ENCODE data around the gene SLC44A4.
"Not testable (repeated sequence)": the region's sequence is repeated elsewhere in the genome, so short reads cannot be mapped to it uniquely, and the experiment has no call there.

The SLC44A4 gene

GRCh38 chr6:31844507-31844906 is 34.3 kb downstream of the SLC44A4 start:
- Histone ChIP-seq H3K27ac (ENCODE audit: low read length) (no peak overlapping the region), H3K4me2 (ENCODE audit: low read depth, low read length) (no peak overlapping the region), H4K20me1 (ENCODE audit: insufficient read depth, low read length) (no peaks in the 10 kb centered on the region), H3K9ac (ENCODE audit: low read length) (no peak overlapping the region), H2AFZ (ENCODE audit: low read length) (no peak overlapping the region), H3K79me2 (ENCODE audit: low read length) (no peaks in the 10 kb centered on the region), H3K36me3 (replicated peaks; ENCODE audit: insufficient read depth, low read length) (peaks cover 2% of the 10 kb centered on the region; the same call in 1 of the 2 replicates), H3K27me3 (replicated peaks; ENCODE audit: insufficient read depth, low read length) (no peaks in the 10 kb centered on the region), H3F3A (ENCODE audit: insufficient read depth, low read length) (peaks cover 26% of the 10 kb centered on the region), H3K9me3 (replicated peaks; ENCODE audit: insufficient read depth, low read length) (no peaks in the 10 kb centered on the region), H3K4me1 (ENCODE audit: low read length) (no peaks in the 10 kb centered on the region), H3K9me2 (replicated peaks; ENCODE audit: insufficient read depth, low read length) (no peaks in the 10 kb centered on the region), H3K4me3 (ENCODE audit: low read length) (no peak overlapping the region)
- DNase-seq: no peak
- TF ChIP-seq EZH2phosphoT487 (IDR thresholded peaks at IDR 0.05; ENCODE audit: low read length): no peak
- TF ChIP-seq CTCF (IDR thresholded peaks at IDR 0.05; ENCODE audit: low read length): no peak
- TF ChIP-seq EZH2 (optimal IDR thresholded peaks at IDR 0.05; ENCODE audit: low read depth, low read length): no peak

GRCh38 chr6:31842053-31842452 is 36.7 kb downstream of the SLC44A4 start:
- H2AFZ ChIP-seq (ENCODE audit: low read length): no peak overlapping the region
- peak; percentile 62 for DNase-seq
- no peaks in the 10 kb centered on the region for H3K27me3 ChIP-seq (replicated peaks; ENCODE audit: insufficient read depth, low read length)
- H3K4me2 ChIP-seq (ENCODE audit: low read depth, low read length): no peak overlapping the region
- H3K4me1 ChIP-seq (ENCODE audit: low read length): peaks cover 14% of the 10 kb centered on the region
- H4K20me1 ChIP-seq (ENCODE audit: insufficient read depth, low read length): peaks cover 24% of the 10 kb centered on the region
- no peaks in the 10 kb centered on the region for H3K9me2 ChIP-seq (replicated peaks; ENCODE audit: insufficient read depth, low read length)
- no peaks in the 10 kb centered on the region for H3K9me3 ChIP-seq (replicated peaks; ENCODE audit: insufficient read depth, low read length)
- peaks cover 15% of the 10 kb centered on the region; the same call in 1 of the 2 replicates for H3K36me3 ChIP-seq (replicated peaks; ENCODE audit: insufficient read depth, low read length)
- no peak overlapping the region for H3K9ac ChIP-seq (ENCODE audit: low read length)
- H3K4me3 ChIP-seq (ENCODE audit: low read length): no peak overlapping the region
- peaks cover 19% of the 10 kb centered on the region for H3K79me2 ChIP-seq (ENCODE audit: low read length)
- no peak for TF ChIP-seq EZH2phosphoT487 (IDR thresholded peaks at IDR 0.05; ENCODE audit: low read length)
- TF ChIP-seq CTCF (IDR thresholded peaks at IDR 0.05; ENCODE audit: low read length): no peak
- no peak for TF ChIP-seq EZH2 (optimal IDR thresholded peaks at IDR 0.05; ENCODE audit: low read depth, low read length)
- peaks cover 51% of the 10 kb centered on the region for H3F3A ChIP-seq (ENCODE audit: insufficient read depth, low read length)
- H3K27ac ChIP-seq (ENCODE audit: low read length): no peak overlapping the region

GRCh38 chr6:31839779-31840126 is 39.0 kb downstream of the SLC44A4 start:
- Histone ChIP-seq H4K20me1 (ENCODE audit: insufficient read depth, low read length) (peaks cover 27% of the 10 kb centered on the region), H3K4me1 (ENCODE audit: low read length) (peaks cover 17% of the 10 kb centered on the region), H3K79me2 (ENCODE audit: low read length) (peaks cover 42% of the 10 kb centered on the region), H3F3A (ENCODE audit: insufficient read depth, low read length) (peaks cover 72% of the 10 kb centered on the region), H3K36me3 (replicated peaks; ENCODE audit: insufficient read depth, low read length) (peaks cover 27% of the 10 kb centered on the region; the same call in 1 of the 2 replicates)
- not testable (repeated sequence) for H3K4me3 ChIP-seq (ENCODE audit: low read length); H2AFZ ChIP-seq (ENCODE audit: low read length); DNase-seq; H3K4me2 ChIP-seq (ENCODE audit: low read depth, low read length); H3K9ac ChIP-seq (ENCODE audit: low read length); H3K9me2 ChIP-seq (replicated peaks; ENCODE audit: insufficient read depth, low read length); H3K9me3 ChIP-seq (replicated peaks; ENCODE audit: insufficient read depth, low read length); H3K27ac ChIP-seq (ENCODE audit: low read length); H3K27me3 ChIP-seq (replicated peaks; ENCODE audit: insufficient read depth, low read length)

GRCh38 chr6:31838968-31839367 is 39.8 kb downstream of the SLC44A4 start:
- H3F3A ChIP-seq (ENCODE audit: insufficient read depth, low read length): peaks cover 78% of the 10 kb centered on the region
- no peaks in the 10 kb centered on the region for H3K27me3 ChIP-seq (replicated peaks; ENCODE audit: insufficient read depth, low read length)
- no peaks in the 10 kb centered on the region for H3K9me2 ChIP-seq (replicated peaks; ENCODE audit: insufficient read depth, low read length)
- no peak overlapping the region for H3K9ac ChIP-seq (ENCODE audit: low read length)
- no peak overlapping the region for H2AFZ ChIP-seq (ENCODE audit: low read length)
- H4K20me1 ChIP-seq (ENCODE audit: insufficient read depth, low read length): peaks cover 27% of the 10 kb centered on the region
- H3K36me3 ChIP-seq (replicated peaks; ENCODE audit: insufficient read depth, low read length): peaks cover 27% of the 10 kb centered on the region; the same call in 1 of the 2 replicates
- H3K4me3 ChIP-seq (ENCODE audit: low read length): no peak overlapping the region
- peaks cover 44% of the 10 kb centered on the region for H3K79me2 ChIP-seq (ENCODE audit: low read length)
- H3K27ac ChIP-seq (ENCODE audit: low read length): no peak overlapping the region
- TF ChIP-seq CTCF (IDR thresholded peaks at IDR 0.05; ENCODE audit: low read length) (no peak), EZH2 (optimal IDR thresholded peaks at IDR 0.05; ENCODE audit: low read depth, low read length) (no peak), EZH2phosphoT487 (IDR thresholded peaks at IDR 0.05; ENCODE audit: low read length) (no peak)
- H3K4me1 ChIP-seq (ENCODE audit: low read length): peaks cover 17% of the 10 kb centered on the region
- DNase-seq: no peak
- no peaks in the 10 kb centered on the region for H3K9me3 ChIP-seq (replicated peaks; ENCODE audit: insufficient read depth, low read length)
- no peak overlapping the region for H3K4me2 ChIP-seq (ENCODE audit: low read depth, low read length)

GRCh38 chr6:31838114-31838553 is 40.7 kb downstream of the SLC44A4 start:
- H3K9ac ChIP-seq (ENCODE audit: low read length); H3K27me3 ChIP-seq (replicated peaks; ENCODE audit: insufficient read depth, low read length); DNase-seq; H3K9me3 ChIP-seq (replicated peaks; ENCODE audit: insufficient read depth, low read length); H3K27ac ChIP-seq (ENCODE audit: low read length); H3K9me2 ChIP-seq (replicated peaks; ENCODE audit: insufficient read depth, low read length); H3K4me3 ChIP-seq (ENCODE audit: low read length); H2AFZ ChIP-seq (ENCODE audit: low read length): not testable (repeated sequence)
- Histone ChIP-seq H3K36me3 (replicated peaks; ENCODE audit: insufficient read depth, low read length) (peaks cover 27% of the 10 kb centered on the region; the same call in 1 of the 2 replicates), H3K79me2 (ENCODE audit: low read length) (peaks cover 44% of the 10 kb centered on the region), H4K20me1 (ENCODE audit: insufficient read depth, low read length) (peaks cover 27% of the 10 kb centered on the region), H3F3A (ENCODE audit: insufficient read depth, low read length) (peaks cover 85% of the 10 kb centered on the region), H3K4me2 (ENCODE audit: low read depth, low read length) (peak overlapping the region; percentile 99; the same call in 1 of the 2 replicates), H3K4me1 (ENCODE audit: low read length) (peaks cover 17% of the 10 kb centered on the region)

All from MM.1S (cell line).